ENCODE data around the gene KCNQ1.

The KCNQ1 gene

DNA sequence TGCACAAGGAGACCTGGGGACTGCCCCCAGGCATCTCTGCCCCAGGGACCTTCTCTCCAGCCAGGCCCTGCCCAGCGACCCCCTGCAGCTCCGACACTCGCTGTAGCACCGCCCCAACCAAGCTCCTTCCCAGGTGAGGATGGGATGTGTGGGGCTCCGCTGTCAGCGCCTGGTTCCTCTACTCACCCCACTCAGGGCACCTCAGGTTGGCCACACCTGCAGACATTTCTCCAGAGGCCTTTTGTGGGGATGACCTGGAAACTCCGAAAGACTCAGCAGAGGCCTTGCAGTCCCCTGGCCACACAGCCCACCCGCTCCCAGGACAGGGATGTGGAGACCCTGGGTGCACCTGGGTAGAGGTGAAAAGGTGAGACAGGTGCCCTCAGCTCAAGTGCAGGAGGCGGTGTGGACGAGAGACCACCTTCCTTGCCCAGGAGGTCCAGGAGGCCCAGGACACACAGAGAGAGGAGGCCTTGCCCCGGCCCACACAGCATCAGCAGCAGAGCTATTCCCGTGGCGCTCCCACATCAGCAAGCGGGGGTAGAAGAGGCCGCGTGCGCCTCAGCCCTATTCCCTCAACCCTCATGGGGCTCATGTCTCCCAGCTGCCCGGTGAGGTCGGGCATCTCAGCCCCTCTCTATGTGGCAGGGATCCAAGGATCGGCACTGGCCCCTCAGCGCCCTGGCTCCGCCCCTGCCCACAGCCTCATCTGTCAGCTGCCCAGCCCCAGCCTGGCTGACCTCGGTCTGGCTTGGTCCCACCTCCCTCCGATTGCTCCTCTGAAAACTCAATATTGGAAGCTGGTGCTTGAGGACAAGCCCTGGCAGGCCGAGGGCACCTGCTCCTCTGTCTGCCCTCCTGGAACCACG, 21.4 kb upstream of the KCNQ1 start:
- DNase-seq (ENCODE audit: low read depth in 2 of 2): no peak

DNA sequence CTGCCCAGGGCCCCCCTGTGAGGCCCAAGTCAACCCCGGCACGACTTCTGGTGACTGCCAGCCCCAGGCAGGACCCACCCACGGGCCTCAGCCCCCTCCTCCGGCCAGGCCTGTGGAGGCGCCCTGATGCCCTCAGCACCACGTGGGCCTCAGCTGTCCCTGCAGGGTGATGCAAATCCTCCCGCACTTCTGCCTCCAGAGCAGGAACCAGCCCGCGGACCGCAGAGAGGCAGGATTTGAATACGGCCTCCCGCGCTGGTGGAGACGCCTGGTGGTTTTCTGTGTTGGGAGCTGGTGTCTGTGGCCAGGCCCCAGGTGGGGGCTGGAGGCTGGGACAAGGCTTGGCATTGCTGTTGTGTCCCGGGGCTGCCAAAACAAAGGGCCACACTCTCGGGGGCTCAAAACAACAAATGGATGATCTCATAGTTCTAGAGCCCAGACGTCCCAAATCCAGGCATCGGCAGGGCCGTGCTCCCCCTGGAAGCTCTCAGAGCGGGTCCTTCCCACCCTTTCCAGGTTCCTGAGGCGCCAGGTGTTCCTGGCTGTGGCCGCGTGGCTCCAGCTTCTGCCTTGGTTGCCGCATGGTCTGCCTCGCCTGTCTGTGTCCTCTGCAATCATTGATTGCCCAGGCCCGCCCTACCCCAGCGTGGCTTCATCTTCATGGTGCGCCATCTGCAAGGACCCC, 19.9 kb upstream of the KCNQ1 start:
- no peak for DNase-seq (ENCODE audit: low read depth in 2 of 2)

DNA sequence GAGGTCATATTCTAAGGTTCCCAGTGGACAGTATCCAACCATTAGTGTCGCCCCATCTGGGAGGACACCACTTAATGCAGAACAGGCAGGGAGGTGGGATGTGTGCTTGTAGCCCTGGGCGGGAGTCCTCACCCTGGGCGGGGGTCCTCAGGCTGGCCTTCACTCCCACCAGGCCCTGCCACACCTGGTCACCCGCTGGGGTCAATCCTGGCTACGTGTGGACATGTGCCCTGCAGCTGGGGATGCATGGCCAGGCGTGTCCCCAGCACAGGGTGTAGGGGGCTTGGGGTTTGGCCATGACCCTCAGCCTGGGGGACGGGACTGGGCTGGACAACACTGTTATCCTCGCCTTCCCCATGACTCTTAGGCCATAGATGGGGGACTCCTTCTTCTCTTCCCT, 19.3 kb upstream of the KCNQ1 start:
- no peak for DNase-seq (ENCODE audit: low read depth in 2 of 2)

DNA sequence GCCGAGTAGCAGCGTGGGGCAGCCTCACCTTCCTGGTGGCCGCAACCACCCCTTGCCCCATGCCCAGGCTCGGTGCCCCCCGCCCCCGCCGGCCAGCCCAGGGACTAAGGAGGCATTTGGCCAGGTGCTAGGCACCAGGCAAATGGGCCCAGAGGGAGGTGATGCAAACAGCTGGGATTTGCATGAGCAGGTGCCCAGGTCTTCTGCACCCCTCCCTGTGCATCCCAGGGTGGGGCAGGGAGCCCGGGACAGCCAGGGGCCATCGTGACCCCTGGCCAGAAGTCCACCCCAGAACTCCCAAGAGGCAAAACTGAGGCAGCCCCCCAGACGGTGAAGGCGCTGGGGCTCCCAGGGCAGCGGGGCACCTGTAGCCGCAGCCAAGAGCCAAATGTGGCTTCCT, 18.6 kb upstream of the KCNQ1 start:
- no peak for DNase-seq (ENCODE audit: low read depth in 2 of 2)

DNA sequence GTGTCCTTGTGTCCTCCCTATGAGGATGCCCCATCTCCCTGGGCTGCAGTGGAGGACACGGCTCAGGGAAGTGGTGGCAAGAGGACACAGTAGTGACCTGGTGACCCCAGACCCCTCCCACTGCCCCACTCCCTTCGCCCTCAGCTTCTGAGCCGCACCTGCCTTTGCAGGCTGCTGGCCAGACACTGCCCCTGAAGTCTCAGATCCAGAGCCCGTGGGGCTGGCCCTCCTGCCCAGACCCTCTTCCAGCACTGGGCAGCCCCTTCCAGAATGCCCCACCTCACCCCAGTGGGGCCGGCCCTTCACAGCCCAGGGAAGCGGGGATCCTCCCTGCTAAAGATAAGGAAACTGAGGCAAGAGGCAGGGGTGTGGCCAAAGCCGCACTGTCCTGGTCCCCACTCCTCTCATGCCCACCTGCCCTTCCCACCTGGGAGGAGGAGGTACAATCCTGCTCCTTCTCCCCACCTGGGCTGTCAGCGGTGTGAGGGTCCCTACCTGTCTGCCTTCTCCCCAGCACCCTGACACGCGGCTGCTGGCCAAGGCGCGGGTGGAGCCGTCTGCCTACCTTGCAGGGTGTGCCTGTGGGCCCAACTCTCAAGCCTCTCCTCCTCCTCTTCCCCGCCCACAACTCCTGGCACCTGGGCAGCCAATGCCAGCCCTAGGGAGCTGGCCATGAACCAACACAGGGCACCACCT, 17.8 kb upstream of the KCNQ1 start:
- no peak for DNase-seq (ENCODE audit: low read depth in 2 of 2)

DNA sequence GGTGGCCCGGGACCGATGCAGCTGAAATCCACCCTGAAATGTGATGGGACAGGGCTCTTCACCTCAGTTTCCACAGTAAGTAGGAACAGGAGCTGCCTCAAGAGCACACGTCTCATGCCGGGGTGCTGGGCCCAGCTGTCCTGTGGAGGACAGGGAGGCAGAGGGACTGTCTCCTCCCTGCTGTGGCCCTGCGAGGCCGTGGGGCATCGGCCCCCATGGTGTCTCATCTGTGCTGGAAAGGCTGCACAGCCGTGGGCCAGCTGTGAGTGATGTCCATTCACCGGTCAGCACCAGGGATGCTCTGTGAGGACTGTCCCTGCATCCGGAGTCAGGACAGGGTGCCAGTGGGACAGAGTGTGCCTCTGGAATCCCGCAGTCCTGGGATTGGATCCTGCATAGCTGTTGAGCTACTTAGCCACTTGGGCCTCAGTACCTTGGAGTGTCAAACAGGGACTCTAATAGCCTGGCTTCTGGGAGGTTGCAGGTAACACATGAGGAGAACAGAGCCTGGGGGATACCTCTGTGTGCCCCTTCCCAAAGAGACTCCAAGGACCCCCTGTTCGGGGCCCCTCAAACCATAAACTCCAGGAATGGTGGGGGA, 17.0 kb upstream of the KCNQ1 start:
- DNase-seq (ENCODE audit: low read depth in 2 of 2): no peak

DNA sequence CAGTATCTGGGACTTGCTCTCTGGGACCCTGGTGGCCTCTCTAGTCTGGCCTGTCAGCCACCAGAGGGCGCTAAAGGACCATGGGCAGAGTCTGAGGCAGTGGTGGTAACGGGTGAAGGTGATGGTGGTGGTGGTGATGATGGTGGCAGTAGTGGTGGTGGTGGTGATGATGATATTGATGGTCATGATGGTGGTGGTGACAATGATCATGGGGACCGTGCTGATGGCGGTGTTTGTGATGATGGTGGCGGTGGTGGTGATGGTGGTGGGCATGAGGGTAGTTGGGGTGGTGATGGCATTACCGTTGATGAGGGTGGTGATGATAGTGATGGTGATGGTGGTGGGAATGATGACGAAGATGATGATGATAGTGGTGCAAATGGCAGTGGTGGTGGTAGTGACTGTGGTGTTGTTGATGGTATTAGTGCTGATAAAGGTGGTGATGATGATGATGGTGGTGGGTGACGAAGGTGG, 16.4 kb upstream of the KCNQ1 start:
- DNase-seq (ENCODE audit: low read depth in 2 of 2): peak; percentile 64 to 79

DNA sequence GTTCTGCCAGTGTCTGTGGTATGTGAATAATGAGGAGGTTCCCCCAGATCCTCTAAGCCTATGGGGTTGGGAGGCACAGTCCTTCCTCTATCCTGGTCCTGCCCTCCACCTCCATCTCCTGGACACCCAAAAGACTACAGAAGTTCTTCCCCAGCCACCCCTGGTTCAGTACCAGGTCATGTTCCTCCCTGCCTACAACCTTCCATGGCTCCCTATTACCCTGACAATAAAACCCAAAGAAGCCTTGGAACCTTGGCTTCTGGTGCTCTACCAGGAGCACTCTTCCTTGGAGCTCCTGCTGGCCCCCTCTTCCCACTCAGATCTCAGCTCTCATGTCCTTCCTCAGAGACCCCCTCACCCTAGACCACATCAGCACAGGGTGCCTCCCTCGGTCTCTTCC, 13.4 kb upstream of the KCNQ1 start:
- no peak for DNase-seq (ENCODE audit: low read depth in 2 of 2)

DNA sequence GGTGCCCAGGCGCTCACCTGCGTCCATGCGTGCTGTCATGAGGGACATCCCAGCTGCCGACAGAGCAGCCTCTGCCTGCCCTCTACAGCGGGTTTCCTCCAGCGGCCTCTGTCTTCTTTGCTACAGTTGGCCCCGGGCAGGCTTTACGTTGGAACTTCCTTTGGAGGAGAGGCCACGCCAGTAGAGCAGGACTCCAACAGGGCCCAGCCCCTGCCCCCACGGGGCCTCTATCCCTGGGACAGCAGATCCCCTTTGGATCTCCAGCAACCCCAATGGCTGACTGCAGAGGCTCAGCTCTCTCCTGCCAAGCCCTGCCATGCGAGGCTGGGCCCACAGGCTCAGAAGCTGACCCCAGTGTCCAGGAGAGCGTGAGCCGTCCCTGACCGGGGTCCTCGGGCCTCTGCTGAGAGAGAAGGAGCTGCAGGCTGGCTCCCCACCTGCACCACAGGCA, 12.6 kb upstream of the KCNQ1 start:
- no peak for DNase-seq (ENCODE audit: low read depth in 2 of 2)

DNA sequence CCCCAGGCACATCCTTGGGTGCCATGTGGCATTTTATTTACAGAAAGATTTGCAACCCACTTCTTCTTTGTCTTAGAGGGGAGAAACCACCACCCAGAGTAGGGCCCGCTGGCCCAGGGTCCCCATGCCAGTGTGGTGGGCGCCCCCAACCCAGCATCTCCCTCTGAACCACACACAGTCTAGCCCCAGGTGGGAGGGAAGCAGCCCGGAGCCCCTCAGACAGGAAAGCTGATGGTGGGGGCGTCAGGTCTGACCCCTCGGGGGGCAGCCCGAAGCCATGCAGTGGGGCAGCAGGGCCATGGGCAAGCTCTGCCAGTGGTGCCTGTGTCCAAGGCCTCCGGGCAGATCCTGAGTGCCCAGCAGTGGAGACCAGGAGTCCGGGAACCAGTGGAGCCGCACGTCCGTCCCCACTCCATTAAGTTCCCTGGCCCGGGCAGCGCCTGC, 12.2 kb upstream of the KCNQ1 start:
- no peak for DNase-seq (ENCODE audit: low read depth in 2 of 2)

DNA sequence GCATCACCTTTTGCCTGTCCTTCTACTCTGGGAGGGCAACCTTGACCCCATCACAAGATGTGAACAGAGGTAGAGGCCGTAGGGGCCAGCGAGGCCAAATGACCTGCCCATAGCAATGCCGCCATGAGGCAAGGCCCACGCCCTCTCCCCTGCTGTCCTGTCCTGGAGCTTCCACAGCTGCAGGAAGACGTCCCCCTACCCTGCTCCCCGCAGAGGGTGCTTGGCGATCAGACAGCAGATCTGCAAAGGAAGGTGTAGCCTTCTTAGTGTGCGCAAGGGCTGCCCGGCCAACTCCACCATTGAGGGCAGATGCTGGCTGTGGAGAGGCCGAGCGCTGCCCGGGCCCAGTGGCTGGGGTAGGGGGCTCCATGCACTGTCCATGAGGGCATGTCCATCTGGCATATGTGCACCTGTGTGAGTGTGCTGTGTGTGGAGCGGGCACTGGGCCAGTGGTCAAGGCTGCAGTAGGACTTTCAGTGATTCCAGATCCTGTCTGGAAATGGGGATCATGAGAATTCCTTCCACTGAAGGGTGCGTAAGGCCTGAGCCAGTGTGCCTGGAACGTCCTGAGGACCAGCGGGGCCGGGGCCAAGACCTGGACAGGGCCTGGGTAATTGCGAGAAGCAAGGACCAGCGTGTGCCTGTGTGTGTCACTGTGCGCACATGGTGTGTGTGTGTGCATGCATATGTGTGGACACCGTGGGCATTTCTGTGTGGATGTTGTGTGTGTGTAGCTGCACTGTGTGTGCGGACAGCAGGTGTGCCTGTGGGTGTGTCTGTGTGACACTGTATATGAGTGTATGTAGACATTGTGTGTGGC, 11.5 kb upstream of the KCNQ1 start:
- DNase-seq (ENCODE audit: low read depth in 2 of 2): no peak

DNA sequence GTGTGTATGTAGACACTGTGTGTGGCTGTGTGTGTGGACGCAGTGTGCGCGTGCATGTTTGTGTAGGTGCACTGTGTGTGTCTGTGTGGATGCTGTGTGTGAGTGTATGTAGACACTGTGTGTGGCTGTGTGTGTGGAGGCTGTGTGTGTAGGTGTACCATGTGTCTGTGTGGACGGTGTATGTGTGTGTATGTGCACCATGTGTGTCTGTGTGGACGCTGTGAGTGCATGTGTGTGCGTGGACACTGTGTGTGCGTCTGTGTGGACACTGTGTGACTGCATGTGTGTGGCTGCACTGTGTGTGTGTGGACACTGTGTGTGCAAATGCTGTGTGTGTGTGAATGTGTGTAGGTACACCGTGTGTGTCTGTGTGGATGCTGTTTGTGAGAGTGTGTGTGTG, 10.8 kb upstream of the KCNQ1 start:
- DNase-seq (ENCODE audit: low read depth in 2 of 2): no peak

DNA sequence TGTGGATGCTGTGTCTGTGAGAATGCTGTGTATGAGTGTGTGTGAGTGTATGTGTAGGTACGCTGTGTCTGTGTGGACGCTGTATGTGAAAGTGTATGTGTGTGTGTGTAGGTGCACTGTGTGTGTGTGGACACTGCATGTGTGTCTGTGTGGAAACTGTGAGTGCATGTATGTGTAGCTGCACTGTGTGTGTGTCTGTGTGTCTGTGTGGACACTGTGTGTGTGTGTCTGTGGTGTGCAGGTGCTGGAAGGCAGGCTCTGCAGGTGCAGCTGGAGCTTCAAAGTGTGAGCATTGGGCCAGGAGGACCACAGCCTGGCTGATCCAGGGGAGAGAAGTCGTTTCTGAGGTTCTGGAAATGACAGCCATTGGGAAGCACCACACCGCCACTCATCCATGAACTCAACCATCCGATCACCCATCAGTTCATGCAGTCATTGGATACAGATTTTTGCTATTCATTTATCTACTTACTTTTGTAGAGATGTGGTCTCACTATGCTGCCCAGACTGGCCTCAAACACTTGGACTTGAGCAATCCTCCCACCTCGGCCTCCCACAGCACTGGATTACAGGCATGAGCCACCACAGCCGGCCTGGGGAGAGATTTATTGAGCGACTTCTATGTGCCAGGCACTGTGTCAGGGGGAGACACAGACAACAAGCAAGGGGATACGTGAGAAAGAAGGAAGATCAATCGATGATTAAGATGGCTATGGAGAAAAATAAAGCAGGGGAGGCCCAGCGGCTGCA, 10.1 kb upstream of the KCNQ1 start:
- DNase-seq (ENCODE audit: low read depth in 2 of 2): no peak

DNA sequence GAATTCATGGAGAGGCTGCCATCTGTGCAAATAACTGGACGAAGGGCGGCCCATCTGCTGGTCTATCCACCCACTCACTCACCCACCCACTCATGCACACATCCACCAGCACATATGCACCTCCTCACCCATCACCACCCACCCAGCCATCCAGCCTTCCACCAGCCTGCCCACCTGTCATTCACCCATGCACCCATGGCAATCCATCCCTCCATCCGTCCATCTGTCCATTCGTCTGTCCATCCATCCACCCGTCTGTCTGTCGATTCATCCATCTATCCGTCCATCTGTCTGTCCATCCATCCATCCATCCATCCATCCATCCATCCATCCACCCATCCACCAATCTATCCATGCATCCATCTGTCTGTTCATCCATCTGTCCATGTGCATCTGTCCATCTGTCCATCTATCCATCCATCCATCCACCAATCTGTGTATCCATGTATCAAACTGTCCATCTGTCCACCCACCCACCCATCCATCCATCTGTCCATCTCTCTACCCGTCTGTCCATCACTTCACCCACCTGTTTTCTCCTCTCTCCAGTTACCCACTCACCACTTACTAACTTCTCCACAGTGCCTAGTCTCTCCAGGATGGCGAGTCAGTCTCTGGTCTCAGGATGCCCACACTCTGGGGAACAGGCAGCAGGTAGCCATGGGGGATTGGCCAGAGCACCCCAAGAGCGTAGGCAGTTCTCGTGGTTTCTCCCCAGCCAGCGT, 9.4 kb upstream of the KCNQ1 start:
- no peak for DNase-seq (ENCODE audit: low read depth in 2 of 2)

DNA sequence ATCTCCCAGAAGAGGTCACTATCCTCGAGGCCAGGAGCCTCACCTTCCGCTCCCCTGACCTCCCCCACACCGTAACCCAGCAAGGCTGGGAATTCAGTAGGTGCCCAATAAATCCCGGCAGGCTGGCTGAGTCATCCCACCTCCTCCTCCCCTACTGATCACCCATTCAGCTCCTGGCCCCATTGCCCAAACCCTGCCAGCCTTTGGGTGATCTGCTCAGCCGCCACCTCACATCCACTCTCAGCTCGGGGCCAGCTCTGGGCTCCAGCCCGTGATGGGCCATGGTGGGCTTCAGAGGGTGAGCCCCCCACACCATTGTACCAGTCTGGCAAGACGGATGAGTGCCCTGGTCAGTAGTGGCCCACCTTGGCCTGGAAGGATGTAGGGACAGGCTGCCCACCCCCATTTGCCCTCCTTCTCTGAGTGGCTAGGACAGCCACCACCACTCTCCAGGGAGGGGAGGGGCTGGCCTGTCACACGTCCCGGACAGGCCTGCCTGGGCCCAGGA, 8.7 kb upstream of the KCNQ1 start:
- DNase-seq (ENCODE audit: low read depth in 2 of 2): no peak

DNA sequence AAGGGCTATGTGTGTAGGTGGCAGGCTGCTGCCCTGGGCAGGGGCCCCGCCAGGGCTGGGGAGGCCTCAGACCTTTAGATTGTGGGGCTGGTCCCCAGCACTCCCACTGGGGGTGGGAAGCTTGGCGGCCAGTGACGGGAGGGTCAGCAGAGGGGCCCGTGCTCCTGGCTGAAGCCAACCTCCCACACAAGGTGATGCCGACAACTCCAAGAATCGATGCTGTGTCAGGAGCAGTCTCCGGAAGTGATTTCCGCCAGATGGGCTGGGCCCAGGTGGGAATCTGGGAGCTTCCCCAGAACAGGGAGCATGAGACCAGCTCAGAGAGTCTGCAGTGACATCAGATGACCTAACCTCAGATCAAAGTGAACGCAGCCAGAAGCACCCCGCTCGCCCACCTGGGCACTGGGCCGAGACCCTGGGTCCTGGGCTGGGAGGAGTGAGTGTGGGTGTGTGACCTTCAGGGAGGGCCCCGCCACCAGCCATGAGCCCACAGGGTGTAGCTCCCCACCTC, 8.2 kb upstream of the KCNQ1 start:
- DNase-seq (ENCODE audit: low read depth in 2 of 2): no peak

DNA sequence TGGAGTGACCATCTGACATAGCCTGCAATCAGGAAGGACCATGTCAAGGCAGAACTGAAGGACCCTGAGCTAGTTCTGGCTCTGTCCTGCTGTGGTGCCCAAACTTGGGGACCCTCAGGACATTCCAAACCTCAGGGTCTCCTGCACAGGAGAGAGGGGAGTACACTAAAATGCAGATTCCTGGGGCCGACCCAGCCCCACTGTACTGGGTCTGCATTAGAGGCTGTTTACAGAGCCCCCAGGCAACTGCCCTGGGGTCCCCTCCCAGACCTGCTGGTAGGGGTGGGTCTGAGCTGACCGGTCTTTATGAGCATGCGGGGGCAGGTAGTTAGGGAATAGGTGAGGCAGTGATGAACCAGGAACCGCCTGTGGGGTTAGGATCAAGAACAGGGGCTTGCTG, 7.3 kb upstream of the KCNQ1 start:
- DNase-seq (ENCODE audit: low read depth in 2 of 2): no peak

DNA sequence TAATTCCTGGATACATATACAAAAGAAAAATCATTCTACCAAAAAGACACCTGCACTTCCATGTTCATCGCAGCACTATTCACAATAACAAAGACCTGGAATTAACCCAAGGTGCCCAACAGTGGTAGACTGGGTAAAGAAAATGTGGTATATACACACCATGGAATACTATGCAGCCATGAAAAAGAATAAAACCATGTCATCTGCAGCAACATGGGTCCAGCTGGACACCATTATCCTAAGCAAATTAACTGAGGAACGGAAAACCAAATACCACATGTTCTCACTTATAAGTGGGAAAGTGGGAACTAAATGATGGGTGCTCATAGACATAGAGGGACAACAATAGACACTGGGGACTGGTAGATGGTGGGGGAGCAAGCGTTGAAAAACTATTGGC, 5.0 kb upstream of the KCNQ1 start:
- no peak for DNase-seq (ENCODE audit: low read depth in 2 of 2)

DNA sequence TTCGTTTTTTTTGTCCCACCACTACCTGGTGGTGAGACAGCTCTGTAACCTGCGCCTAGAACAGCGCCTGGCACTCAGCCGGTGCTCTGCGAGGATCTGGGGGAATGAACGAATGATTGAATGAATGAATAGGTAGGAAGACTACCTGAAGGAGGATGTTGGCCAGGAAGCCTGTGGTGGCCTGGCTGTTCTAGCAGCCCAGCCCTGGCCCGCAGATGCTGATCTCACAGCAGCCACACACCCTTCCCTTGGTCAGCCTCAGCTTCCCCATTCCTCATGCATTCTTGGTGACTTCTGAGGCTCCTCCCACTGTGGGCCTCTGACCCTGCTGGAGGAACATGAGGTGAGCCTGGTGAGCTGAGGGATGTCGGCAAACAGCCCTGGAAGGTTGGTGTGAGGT, 4.2 kb upstream of the KCNQ1 start:
- no peak for DNase-seq (ENCODE audit: low read depth in 2 of 2)

All from stimulated activated CD8-positive, alpha-beta memory T cell treated with anti-CD3 and anti-CD28 coated beads, Interleukin-7, amount 100 ng/mL, for 1 hour (primary cell).